GM10266 (cell line): Measurements from ENCODE around the gene SERPINA1.

ENCODE experiments used
- DNase-seq: peaks from one replicate; pipeline ENCODE4 v3.0.0; 2012; ENCODE audit errors: extremely low spot score
- CTCF ChIP-seq: IDR thresholded peaks from 2 replicates; pipeline ENCODE4 v1.5.1; 2012; ENCODE audit warnings: mild to moderate bottlenecking, low read depth; ENCODE audit not compliant: control insufficient read depth, insufficient read depth; ENCODE audit errors: missing control alignments

Gene SERPINA1

GRCh38 chr14:94382099-94382715, 6.2 kb downstream of the SERPINA1 start:
- no peak for DNase-seq
- no peak for TF ChIP-seq CTCF

- TF ChIP-seq CTCF: no peak
- DNase-seq: no peak
Observed at GRCh38 chr14:94381149-94382030, 7.0 kb downstream of the SERPINA1 start.

GRCh38 chr14:94380225-94381148, 7.9 kb downstream of the SERPINA1 start:
- no peak for DNase-seq
- TF ChIP-seq CTCF: no peak

GRCh38 chr14:94379291-94380224, 8.8 kb downstream of the SERPINA1 start:
- DNase-seq: no peak
- TF ChIP-seq CTCF: no peak

GRCh38 chr14:94378527-94379290, 9.7 kb downstream of the SERPINA1 start:
- TF ChIP-seq CTCF: no peak
- DNase-seq: no peak
